PC-9 (cell line): Measurements from ENCODE around the gene CD300LB.

Experiments used
- EZH2 ChIP-seq: fragments of 200-600 bp; sonication (generic); IDR thresholded peaks from 2 replicates; pipeline ENCODE4 v1.8.0; 2017; ENCODE audit warnings: antibody characterized with exemption, low read depth
- TF ChIP-seq, protein P1 (sequence below): fragments of 200-600 bp; sonication (generic); conservative IDR thresholded peaks from 2 replicates; pipeline ENCODE4 v1.6.1; 2017; ENCODE audit warnings: mixed run types, antibody characterized with exemption, mild to moderate bottlenecking, moderate library complexity

DNA sequence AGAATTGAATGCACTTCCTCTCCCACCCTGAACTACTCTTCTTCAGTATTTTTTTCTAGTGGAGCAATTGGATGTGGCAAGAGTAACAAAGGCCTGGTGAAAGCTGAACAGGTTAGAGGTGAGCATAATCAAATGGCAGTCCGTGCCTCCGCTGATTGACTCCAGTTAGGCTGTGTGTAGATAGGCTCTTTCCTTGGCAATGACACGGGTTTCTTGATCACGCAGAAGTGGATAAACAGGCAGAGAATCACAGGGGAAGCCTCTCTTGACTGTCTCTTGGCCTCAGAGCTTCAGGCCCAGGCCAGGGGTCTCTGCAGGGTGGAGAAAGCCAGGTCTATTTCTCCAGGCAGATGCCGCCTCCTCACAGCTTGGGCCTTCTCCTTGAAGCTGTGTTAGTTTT lies 4.2 kb downstream of the CD300LB start:
- TF ChIP-seq, protein P1, sequence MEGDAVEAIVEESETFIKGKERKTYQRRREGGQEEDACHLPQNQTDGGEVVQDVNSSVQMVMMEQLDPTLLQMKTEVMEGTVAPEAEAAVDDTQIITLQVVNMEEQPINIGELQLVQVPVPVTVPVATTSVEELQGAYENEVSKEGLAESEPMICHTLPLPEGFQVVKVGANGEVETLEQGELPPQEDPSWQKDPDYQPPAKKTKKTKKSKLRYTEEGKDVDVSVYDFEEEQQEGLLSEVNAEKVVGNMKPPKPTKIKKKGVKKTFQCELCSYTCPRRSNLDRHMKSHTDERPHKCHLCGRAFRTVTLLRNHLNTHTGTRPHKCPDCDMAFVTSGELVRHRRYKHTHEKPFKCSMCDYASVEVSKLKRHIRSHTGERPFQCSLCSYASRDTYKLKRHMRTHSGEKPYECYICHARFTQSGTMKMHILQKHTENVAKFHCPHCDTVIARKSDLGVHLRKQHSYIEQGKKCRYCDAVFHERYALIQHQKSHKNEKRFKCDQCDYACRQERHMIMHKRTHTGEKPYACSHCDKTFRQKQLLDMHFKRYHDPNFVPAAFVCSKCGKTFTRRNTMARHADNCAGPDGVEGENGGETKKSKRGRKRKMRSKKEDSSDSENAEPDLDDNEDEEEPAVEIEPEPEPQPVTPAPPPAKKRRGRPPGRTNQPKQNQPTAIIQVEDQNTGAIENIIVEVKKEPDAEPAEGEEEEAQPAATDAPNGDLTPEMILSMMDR = no peak
- no peak for TF ChIP-seq EZH2
